ENCODE data around the gene RNF212B. TPM values are rescaled to one million over a fixed set of nuclear protein-coding genes. Genes with fewer than 3 reads are reported as not detected.

Gene RNF212B
- total and polyA plus RNA-seq, 2 of the 13 experiments (the other 11 are each of a cell fraction or from before 2014, with no cell fraction given), result 0.05 TPM; not detected in 1

DNA sequence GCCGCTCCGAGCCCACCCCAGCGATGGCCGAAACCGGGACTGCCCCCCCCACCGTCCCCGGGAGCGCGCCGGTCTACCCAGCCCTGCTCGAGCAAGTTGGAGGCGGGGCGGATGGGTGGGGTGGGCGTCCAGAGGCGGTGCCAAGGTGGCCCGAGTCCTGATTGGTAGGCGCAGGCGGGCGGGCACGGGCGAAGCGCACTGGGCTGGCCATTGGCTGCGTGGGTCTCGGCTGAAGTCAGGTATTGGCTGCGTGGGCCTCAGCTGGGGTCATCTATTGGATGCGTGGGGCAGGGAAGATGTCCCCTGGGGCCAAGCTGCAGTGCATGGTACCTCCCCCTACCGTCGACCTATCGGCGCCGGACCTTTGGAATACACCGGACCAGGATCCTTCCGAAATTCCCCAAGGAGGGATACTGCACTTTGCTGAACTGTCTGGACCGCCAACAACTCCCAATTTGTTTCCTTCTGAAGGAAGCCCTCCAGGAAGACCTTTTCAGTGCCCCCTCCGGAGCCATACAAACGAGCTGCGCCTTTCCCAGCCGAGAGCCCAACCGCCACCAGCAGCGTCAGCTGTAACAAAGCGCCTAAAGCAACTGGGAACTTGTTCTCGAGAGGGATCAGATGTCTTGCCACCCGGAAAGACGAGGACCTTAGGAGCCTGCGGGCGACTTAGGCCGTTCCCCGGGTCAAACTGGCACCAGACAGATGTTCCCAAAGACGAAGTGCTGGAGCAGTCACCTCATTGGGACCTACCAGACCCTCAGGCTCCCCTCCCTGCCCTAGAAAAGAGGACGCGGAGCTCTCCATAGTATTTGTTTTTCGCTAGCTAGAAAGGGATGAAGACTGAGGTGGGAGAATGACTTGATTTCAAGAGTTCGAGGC, 48.5 kb downstream of the RNF212B start, which contains the start of gene HOMEZ (continued):
- TF ChIP-seq PRPF4 (IDR thresholded peaks at IDR 0.05; ENCODE audit: low read depth, low read length, poor library complexity, severe bottlenecking), result peak; percentile 13
- no peak for TF ChIP-seq NONO (IDR thresholded peaks at IDR 0.05)
- TF ChIP-seq NONO (CRISPR knock-in tag; conservative IDR thresholded peaks at IDR 0.05), result peak; percentile 98
- no peak for TF ChIP-seq ZNF260 (CRISPR knock-in tag; IDR thresholded peaks at IDR 0.05; ENCODE audit: borderline replicate concordance, low read depth)
- TF ChIP-seq SOX5 (CRISPR knock-in tag; IDR thresholded peaks at IDR 0.05; ENCODE audit: borderline replicate concordance), result peak; percentile 44
- peak; percentile 62; the same call in 1 of the 2 replicates for TF ChIP-seq ZNF552 (CRISPR knock-in tag; IDR thresholded peaks at IDR 0.05; ENCODE audit: borderline replicate concordance)
- TF ChIP-seq ZNF777 (CRISPR knock-in tag; IDR thresholded peaks at IDR 0.05), result peak; percentile 53
- TF ChIP-seq MAFK (conservative IDR thresholded peaks at IDR 0.05 in 1 of 2, IDR thresholded peaks at IDR 0.05 in 1 of 2; ENCODE audit: low read length in 2 of 2), result no peak
- peak; percentile 18; the same call in 1 of the 2 replicates for TF ChIP-seq ZBTB42 (CRISPR knock-in tag; IDR thresholded peaks at IDR 0.05)
- TF ChIP-seq ATF1 (CRISPR knock-in tag; IDR thresholded peaks at IDR 0.05), result no peak
- TF ChIP-seq, protein P1, sequence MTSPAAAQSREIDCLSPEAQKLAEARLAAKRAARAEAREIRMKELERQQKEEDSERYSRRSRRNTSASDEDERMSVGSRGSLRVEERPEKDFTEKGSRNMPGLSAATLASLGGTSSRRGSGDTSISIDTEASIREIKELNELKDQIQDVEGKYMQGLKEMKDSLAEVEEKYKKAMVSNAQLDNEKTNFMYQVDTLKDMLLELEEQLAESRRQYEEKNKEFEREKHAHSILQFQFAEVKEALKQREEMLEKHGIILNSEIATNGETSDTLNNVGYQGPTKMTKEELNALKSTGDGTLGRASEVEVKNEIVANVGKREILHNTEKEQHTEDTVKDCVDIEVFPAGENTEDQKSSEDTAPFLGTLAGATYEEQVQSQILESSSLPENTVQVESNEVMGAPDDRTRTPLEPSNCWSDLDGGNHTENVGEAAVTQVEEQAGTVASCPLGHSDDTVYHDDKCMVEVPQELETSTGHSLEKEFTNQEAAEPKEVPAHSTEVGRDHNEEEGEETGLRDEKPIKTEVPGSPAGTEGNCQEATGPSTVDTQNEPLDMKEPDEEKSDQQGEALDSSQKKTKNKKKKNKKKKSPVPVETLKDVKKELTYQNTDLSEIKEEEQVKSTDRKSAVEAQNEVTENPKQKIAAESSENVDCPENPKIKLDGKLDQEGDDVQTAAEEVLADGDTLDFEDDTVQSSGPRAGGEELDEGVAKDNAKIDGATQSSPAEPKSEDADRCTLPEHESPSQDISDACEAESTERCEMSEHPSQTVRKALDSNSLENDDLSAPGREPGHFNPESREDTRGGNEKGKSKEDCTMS (CRISPR knock-in tag; conservative IDR thresholded peaks at IDR 0.05), result 0 out of 2 replicates have a peak, but pooled peaks have one; percentile 45
- TF ChIP-seq, protein P2, sequence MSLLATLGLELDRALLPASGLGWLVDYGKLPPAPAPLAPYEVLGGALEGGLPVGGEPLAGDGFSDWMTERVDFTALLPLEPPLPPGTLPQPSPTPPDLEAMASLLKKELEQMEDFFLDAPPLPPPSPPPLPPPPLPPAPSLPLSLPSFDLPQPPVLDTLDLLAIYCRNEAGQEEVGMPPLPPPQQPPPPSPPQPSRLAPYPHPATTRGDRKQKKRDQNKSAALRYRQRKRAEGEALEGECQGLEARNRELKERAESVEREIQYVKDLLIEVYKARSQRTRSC (CRISPR knock-in tag; IDR thresholded peaks at IDR 0.05; ENCODE audit: low read depth), result peak; percentile 90; the same call in 1 of the 2 replicates
- TF ChIP-seq HNRNPUL1 (IDR thresholded peaks at IDR 0.05; ENCODE audit: low read depth, low read length), result no peak
- peak; percentile 90 for TF ChIP-seq ZNF724P (CRISPR knock-in tag; IDR thresholded peaks at IDR 0.05; ENCODE audit: borderline replicate concordance)
- TF ChIP-seq SKI (IDR thresholded peaks at IDR 0.05; ENCODE audit: partially characterized antibody), result peak; percentile 68
- peak; percentile 68 for TF ChIP-seq TBX2 (CRISPR knock-in tag; IDR thresholded peaks at IDR 0.05; ENCODE audit: borderline replicate concordance)
- TF ChIP-seq SCMH1 (CRISPR knock-in tag; IDR thresholded peaks at IDR 0.05; ENCODE audit: borderline replicate concordance), result no peak
- TF ChIP-seq, protein P3, sequence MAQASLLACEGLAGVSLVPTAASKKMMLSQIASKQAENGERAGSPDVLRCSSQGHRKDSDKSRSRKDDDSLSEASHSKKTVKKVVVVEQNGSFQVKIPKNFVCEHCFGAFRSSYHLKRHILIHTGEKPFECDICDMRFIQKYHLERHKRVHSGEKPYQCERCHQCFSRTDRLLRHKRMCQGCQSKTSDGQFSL (CRISPR knock-in tag; IDR thresholded peaks at IDR 0.05), result peak; percentile 100
- TF ChIP-seq, protein P4, sequence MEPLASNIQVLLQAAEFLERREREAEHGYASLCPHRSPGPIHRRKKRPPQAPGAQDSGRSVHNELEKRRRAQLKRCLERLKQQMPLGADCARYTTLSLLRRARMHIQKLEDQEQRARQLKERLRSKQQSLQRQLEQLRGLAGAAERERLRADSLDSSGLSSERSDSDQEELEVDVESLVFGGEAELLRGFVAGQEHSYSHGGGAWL (CRISPR knock-in tag; IDR thresholded peaks at IDR 0.05), result peak; percentile 90
- TF ChIP-seq POLR2AphosphoS5 (IDR thresholded peaks at IDR 0.05; ENCODE audit: low read depth, low read length), result peak; percentile 97
- TF ChIP-seq SRSF1 (optimal IDR thresholded peaks at IDR 0.05; ENCODE audit: low read depth, low read length), result peak; percentile 54
- TF ChIP-seq CHD2 (IDR thresholded peaks at IDR 0.05; ENCODE audit: low read depth, low read length), result peak; percentile 77
- peak; percentile 31 for TF ChIP-seq HNF4A (CRISPR knock-in tag; IDR thresholded peaks at IDR 0.05)
- peak; percentile 75; the same call in 1 of the 2 replicates for TF ChIP-seq NFKBIZ (CRISPR knock-in tag; IDR thresholded peaks at IDR 0.05)
- no peak for TF ChIP-seq CBX2 (IDR thresholded peaks at IDR 0.05; ENCODE audit: low read depth, low read length)
- TF ChIP-seq CBX2 (CRISPR knock-in tag; IDR thresholded peaks at IDR 0.05; ENCODE audit: low read depth), result no peak
- peak; percentile 81 for TF ChIP-seq CREM (IDR thresholded peaks at IDR 0.05)
- no peak; the same call in 1 of the 2 replicates for TF ChIP-seq CREM (CRISPR knock-in tag; IDR thresholded peaks at IDR 0.05)

All from HepG2 (cell line).